ENCODE results near the gene PAPOLB. TPM values are rescaled to one million over a fixed set of nuclear protein-coding genes. Genes with fewer than 3 reads are reported as not detected.

Gene PAPOLB
- polyA plus RNA-seq, 1 donor, result 0.04 TPM

GRCh38 chr7:4822677-4823076 lies 39.2 kb downstream of the PAPOLB start:
- DNase-seq, result no peak

DNA sequence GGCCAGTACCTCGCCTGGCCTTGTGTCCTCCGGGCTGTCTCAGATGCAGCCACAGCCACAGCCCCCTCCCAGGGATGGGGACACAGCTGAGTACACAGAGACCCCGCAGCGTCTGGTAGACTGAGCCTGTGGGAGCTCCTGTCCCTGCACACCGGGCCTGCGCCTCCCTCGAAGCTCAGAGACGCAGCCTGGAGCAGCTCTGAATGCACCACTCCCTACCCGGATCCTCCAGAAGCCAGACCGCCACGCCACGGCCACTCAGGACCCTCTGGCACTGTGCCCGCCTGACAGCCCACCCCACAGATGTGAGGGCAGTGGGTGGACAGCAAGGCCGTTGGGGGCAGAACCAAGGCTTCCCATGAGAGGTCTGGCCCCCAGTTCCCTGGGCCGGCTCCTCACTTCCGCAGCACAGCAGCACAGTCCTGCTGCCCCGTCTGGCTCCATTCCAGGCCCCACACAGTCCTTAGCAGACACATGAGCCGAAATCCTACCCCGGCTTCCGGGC lies 40.8 kb downstream of the PAPOLB start:
- no peak for DNase-seq

DNA sequence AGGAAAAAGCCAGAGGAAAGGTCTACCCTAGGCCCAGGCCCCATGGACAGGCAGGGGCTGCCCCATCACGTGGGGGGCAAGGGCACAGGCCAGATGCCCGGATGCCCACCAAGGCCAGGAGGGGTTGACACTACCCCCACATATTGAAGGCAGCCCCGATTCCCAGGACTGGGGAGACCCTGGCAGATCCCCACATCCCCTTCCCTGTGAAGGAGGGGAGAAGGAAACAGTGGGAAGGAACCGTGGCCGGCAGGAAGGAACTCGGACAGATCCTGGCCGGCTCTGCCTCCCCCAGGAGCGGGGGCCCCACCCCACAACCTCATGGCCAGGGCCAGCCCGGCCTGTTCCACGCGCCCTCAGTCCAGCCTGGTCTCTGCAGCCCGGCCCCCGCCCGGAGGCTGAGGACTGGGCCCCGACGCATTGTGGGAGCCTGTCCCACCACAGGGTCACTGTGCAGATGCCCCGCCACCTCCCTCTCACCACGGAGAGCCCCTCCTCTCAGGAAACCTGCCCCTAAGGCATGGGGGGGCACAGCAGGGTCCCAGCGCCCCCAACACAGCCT lies 41.3 kb downstream of the PAPOLB start:
- DNase-seq, result no peak

DNA sequence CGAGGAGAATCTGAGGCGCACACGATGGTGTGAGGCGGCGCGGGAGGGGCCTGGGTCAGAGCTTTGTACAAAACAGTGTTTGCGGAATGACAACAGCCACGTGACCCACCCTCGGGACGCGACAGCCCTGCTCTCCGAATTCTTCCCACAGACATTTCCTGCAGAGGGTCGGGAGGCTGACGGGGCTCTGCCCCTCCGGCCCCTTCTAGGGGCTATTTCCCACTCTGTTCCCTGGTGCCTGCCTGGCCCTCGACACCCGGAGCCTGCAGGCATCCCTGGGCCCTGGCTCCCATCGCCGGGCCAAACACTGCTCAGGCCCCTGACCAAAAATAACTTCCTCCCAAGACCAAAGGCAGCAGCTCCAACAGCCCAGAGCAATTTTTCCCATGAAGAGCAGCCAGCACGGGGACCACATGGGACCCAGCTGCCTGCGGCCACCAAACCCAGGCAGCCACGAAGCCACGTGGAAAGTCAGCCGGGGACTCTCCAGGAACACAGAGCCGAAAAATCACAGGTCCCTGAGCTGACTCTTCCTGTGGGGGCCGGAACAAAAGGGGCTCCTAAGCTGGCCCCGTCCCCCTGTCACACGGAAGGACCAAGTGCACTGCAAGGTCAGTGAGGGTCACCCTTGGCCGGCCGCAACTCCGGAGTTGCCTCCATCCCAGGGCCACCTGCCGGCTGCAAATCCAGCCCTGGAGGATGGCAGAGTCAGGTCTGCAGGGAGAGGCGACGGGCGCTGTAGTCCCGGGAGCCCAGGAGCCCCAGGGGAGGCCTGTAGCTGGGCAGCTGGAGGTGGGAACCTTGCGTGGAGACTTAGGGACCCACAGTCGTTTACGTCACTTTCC lies 42.0 kb downstream of the PAPOLB start:
- DNase-seq, result peak; percentile 53

GRCh38 chr7:4818000-4818794 lies 43.6 kb downstream of the PAPOLB start:
- DNase-seq, result no peak

DNA sequence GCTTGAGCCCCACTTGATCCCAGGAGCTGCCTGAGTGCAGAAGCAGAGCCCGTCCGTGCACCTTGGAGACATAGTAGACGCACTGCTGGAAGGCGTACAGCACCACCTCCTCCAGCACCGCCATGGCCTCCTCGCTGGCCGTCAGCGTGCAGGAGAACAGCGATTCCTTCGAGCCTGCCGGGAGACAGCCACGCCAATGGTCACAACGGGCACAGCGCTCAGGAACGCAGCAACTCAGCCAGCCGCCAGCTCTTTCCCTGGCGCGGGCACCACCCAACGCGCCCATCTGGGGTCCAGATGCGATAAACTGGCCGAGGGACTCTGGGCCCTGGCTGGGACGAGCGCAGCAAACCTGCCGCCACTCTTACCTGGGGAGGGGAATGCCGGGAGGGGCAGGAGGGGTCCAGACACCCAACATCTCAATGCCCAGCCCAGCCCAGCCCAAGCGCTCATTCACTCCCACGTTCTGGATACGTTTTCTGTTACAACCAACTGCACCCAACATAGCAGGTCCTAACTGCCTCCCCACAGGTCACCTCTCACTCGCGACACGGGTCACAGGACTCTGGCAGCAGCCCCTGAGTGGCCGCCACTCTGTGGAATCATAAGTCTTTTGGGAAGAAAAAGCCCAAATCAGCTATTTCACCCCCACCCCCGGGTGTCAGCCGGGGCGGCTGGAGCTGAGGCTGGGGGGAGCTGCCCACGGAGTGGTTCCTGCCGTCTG lies 44.5 kb downstream of the PAPOLB start:
- no peak for DNase-seq

DNA sequence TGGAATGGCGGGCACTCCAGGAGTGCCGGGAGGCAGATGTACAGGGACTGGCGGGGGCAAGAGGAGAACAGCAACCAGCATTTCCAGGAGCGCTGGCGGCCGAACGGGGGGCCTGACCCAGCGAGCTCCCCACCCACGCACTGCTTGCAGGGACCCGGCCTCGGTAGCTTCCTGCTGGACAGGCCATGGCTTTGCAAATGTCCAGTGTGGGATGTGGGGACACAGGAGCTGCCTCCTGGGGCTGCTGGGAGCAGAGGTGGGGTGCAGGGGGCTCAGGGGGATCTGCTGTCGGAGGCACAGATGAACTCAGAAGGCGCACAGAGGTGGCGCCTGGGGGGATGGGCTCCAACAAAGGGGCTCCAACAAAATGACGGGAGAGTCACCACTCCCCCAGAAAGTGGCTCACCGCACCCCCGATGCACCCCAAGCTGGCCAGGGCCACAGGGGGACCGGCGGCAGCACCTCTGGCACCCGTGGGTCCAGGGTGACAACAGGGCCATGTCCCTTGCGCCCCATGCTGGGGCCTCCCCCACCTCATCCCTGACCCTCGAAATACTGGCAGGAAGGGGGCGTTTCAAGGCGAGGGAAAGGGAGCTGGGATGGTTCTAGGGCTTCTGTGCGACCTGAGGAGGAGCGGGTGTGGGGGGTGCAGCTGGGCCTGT lies 45.3 kb downstream of the PAPOLB start:
- DNase-seq, result no peak

GRCh38 chr7:4815609-4816418 lies 46.0 kb downstream of the PAPOLB start:
- no peak for DNase-seq

GRCh38 chr7:4815121-4815520 lies 46.7 kb downstream of the PAPOLB start:
- DNase-seq, result no peak

DNA sequence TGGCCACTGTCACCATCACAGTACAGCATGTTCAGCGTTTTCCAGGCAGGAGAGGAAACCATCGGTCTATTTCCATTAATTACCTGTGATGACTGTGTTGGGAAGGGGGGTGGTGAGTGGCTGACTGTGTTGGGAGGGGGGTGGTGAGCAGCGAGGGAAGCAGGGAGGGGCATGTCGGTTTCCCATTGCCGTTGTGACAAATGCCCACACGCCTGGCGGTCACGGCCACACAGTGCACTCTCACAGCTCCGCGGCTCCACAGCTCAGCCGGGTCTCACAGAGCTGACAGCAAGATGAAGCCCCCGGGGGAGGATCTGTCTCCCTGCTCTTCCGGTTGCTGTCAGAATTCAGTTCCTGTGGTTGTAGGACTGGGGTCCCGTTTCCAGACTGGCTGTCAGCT lies 47.4 kb downstream of the PAPOLB start:
- no peak for DNase-seq

GRCh38 chr7:4809666-4810065 lies 52.2 kb downstream of the PAPOLB start:
- DNase-seq, result no peak

DNA sequence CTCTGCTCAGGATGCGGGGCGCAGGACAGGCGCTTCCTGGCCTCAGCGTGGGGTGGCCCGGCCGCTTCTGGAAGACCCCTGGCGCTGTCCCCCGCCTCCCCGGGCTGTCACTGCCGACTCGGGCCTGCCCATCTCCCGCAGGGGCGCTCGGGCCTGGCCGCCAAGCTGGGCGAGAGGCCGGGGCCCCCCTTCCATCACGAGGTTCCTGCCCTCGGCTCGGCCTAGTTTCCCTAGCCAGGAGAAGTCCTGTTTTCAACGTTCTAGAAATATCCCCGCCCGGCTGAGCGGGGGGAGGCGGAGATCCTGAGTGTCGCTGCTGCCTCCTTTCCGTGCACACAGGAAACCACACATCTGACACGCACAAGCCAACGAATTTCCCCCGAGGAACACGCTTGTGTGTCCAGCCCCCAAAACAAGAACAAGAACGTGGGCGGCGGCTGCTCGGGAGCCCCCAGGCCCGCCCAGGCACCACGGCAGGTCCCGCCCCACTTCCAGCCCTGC lies 52.7 kb downstream of the PAPOLB start:
- no peak for DNase-seq

DNA sequence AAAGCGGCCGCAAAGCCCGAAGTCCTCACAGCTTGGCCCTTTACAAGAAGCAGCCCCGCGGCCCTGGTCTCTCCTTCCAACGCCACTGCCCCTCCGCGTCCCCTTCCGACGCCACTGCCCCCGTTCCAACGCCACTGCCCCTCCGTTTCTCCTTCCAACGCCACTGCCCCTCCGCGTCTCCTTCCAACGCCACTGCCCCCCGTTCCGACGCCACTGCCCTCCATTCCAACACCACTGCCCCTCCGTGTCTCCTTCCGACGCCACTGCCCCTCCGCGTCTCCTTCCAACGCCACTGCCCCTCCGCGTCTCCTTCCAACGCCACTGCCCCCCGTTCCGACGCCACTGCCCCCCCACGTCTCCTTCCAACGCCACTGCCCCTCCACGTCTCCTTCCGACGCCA lies 53.3 kb downstream of the PAPOLB start:
- DNase-seq, result no peak

- no peak for DNase-seq
Measured at GRCh38 chr7:4808026-4808425, 53.8 kb downstream of the PAPOLB start.

Other genes with a start within 250 kb of the PAPOLB start
- gene FOXK1, start 179.7 kb downstream of the PAPOLB start, polyA plus RNA-seq (ENCODE audit: insufficient read length), result 25.6 TPM
- 20.0 TPM for gene AP5Z1, start 86.4 kb downstream of the PAPOLB start, polyA plus RNA-seq (ENCODE audit: insufficient read length)
- 3.7 TPM for gene RADIL, start 21.7 kb upstream of the PAPOLB start, polyA plus RNA-seq (ENCODE audit: insufficient read length)
- gene MMD2, start 97.2 kb upstream of the PAPOLB start, polyA plus RNA-seq (ENCODE audit: insufficient read length), result not detected
- 9.6 TPM for gene RBAK, start 183.8 kb upstream of the PAPOLB start, polyA plus RNA-seq (ENCODE audit: insufficient read length)